Vagina (tissue), 2 donors: Measurements from ENCODE around the gene ELL2.

ENCODE experiments used
- CTCF ChIP-seq, 3 experiments: fragments of 450-650 bp in 2 of 3; fragments of 200-600 bp in 1 of 3; sonication (generic) in 1 of 3; IDR thresholded peaks; one replicate each; pipeline ENCODE4 v1.5.1; 2017 to 2019; ENCODE audit warnings: antibody characterized with exemption in 3 of 3, mild to moderate bottlenecking in 2 of 3, moderate library complexity in 2 of 3
- POLR2A ChIP-seq, 2 donors: fragments of 450-650 bp; IDR thresholded peaks; one replicate each; pipeline ENCODE4 v1.6.1; 2017; ENCODE audit warnings: antibody characterized with exemption in 2 of 2, mild to moderate bottlenecking in 2 of 2, moderate library complexity in 2 of 2
- POLR2AphosphoS5 ChIP-seq, 2 donors: sonication (generic); formaldehyde crosslinking; IDR thresholded peaks; one replicate each; pipeline ENCODE4 v1.9.0; 2017; ENCODE audit warnings: antibody characterized with exemption in 2 of 2, mild to moderate bottlenecking in 2 of 2, low read depth in 1 of 2; ENCODE audit not compliant: insufficient read depth in 1 of 2

GRCh38 chr5:95918421-95919006 is 43.1 kb downstream of the ELL2 start:
- TF ChIP-seq CTCF (IDR thresholded peaks at IDR 0.05) (no peak), POLR2A (IDR thresholded peaks at IDR 0.05) (no peak), POLR2AphosphoS5 (IDR thresholded peaks at IDR 0.05; ENCODE audit: insufficient read depth in 1 of 2, low read depth in 1 of 2) (no peak)
